Measurements from ENCODE around the gene MEIKIN.

MEIKIN gene

DNA sequence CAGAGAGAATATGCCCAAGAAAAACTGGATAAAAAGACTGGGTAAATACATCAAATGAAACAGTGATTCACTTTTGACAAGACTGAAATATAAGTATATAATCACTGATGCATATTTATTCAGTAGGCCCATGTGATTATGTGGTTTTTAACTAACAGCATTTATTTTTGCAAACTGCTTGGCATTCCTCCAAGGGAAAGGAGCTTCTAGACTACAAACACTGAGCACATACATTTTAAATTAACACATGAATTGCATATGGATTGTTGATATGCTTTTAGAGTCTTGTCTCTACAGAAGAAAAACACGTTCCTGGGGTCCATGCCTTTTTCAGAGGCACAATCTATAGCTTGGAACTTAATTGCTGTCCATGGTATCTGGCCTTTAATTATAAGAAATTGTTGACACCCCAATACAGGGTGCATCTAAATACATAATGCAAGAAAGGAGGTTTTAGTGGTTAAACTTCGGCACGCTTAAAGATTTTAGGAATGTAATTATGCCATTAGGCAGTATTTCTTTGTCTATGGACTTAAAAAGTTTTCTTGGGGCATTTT lies 6.9 kb upstream of the MEIKIN start:
- Histone ChIP-seq H3K79me2 (ENCODE audit: control insufficient read depth, low read length) (no peaks in the 10 kb centered on the region), H3K36me3 (ENCODE audit: control insufficient read depth, low read length) (no peaks in the 10 kb centered on the region), H3K4me2 (ENCODE audit: low read length) (no peak overlapping the region), H4K20me1 (ENCODE audit: control insufficient read depth, insufficient read depth, low read depth, low read length) (no peaks in the 10 kb centered on the region), H3K9me2 (replicated peaks; ENCODE audit: control insufficient read depth, low read length) (no peaks in the 10 kb centered on the region), H3K9me3 (ENCODE audit: control insufficient read depth, insufficient read depth, low read length) (no peaks in the 10 kb centered on the region), H3K4me3 (ENCODE audit: low read length) (no peak overlapping the region), H3K27ac (ENCODE audit: low read depth, low read length) (no peak overlapping the region), H3F3A (ENCODE audit: control insufficient read depth, insufficient read depth) (no peaks in the 10 kb centered on the region), H3K4me1 (ENCODE audit: control insufficient read depth, low read length) (no peaks in the 10 kb centered on the region), H3K27me3 (ENCODE audit: control insufficient read depth, low read length) (peaks cover 9% of the 10 kb centered on the region)
- no peak for TF ChIP-seq EZH2phosphoT487 (IDR thresholded peaks at IDR 0.05; ENCODE audit: borderline replicate concordance, low read length)
- TF ChIP-seq, protein P1, sequence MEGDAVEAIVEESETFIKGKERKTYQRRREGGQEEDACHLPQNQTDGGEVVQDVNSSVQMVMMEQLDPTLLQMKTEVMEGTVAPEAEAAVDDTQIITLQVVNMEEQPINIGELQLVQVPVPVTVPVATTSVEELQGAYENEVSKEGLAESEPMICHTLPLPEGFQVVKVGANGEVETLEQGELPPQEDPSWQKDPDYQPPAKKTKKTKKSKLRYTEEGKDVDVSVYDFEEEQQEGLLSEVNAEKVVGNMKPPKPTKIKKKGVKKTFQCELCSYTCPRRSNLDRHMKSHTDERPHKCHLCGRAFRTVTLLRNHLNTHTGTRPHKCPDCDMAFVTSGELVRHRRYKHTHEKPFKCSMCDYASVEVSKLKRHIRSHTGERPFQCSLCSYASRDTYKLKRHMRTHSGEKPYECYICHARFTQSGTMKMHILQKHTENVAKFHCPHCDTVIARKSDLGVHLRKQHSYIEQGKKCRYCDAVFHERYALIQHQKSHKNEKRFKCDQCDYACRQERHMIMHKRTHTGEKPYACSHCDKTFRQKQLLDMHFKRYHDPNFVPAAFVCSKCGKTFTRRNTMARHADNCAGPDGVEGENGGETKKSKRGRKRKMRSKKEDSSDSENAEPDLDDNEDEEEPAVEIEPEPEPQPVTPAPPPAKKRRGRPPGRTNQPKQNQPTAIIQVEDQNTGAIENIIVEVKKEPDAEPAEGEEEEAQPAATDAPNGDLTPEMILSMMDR (IDR thresholded peaks at IDR 0.05; ENCODE audit: low read depth, low read length, poor library complexity, severe bottlenecking), result no peak

DNA sequence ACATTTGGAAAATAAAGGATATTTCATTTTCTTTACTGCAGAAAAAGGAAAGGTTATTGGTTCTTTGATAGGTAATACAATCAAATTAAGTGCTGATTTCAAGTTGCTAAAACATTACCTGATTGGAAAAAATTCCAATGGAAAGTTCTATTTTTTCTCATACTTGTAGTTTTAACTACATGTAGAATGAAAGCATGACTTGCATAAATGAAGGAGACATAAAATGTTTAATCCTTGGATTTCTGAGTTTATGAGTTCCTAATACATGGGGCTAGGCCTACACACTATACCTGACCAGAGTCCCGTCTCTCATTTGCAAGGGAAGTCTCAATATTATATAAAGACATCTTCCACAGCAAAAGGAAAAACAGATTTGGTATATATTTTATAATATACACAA lies 5.2 kb upstream of the MEIKIN start:
- H3K4me2 ChIP-seq (ENCODE audit: low read length), result no peak overlapping the region
- no peak overlapping the region for H3K27ac ChIP-seq (ENCODE audit: low read depth, low read length)
- H3K36me3 ChIP-seq (ENCODE audit: control insufficient read depth, low read length), result no peaks in the 10 kb centered on the region
- no peaks in the 10 kb centered on the region for H3F3A ChIP-seq (ENCODE audit: control insufficient read depth, insufficient read depth)
- H3K27me3 ChIP-seq (ENCODE audit: control insufficient read depth, low read length), result peaks cover 9% of the 10 kb centered on the region
- H3K9me2 ChIP-seq (replicated peaks; ENCODE audit: control insufficient read depth, low read length), result no peaks in the 10 kb centered on the region
- no peaks in the 10 kb centered on the region for H3K9me3 ChIP-seq (ENCODE audit: control insufficient read depth, insufficient read depth, low read length)
- no peaks in the 10 kb centered on the region for H3K4me1 ChIP-seq (ENCODE audit: control insufficient read depth, low read length)
- no peak overlapping the region for H3K4me3 ChIP-seq (ENCODE audit: low read length)
- TF ChIP-seq, protein P1 (IDR thresholded peaks at IDR 0.05; ENCODE audit: low read depth, low read length, poor library complexity, severe bottlenecking), result no peak
- TF ChIP-seq EZH2phosphoT487 (IDR thresholded peaks at IDR 0.05; ENCODE audit: borderline replicate concordance, low read length), result no peak
- no peaks in the 10 kb centered on the region for H3K79me2 ChIP-seq (ENCODE audit: control insufficient read depth, low read length)
- H4K20me1 ChIP-seq (ENCODE audit: control insufficient read depth, insufficient read depth, low read depth, low read length), result no peaks in the 10 kb centered on the region

DNA sequence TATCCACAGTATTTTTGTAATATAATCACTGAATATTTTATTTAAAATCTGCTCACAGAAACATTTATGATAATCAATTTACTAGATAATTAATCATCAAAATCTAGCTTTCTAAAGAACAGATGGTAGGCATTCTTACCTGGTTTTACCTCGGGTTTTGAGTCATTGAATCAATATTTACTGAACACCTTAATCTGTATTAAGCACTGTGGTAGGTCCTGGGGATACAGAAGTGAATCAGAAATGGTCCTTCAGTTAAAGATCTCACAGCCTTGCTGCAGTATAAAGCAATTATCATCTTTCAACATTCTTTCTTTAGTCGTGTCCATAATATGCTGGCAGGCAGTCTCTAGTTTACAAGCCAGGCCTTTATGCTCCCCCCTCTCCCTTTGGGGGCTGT lies 2.0 kb upstream of the MEIKIN start:
- Histone ChIP-seq H3K36me3 (ENCODE audit: control insufficient read depth, low read length) (no peaks in the 10 kb centered on the region), H3K27ac (ENCODE audit: low read depth, low read length) (no peak overlapping the region), H4K20me1 (ENCODE audit: control insufficient read depth, insufficient read depth, low read depth, low read length) (no peaks in the 10 kb centered on the region), H3K9me3 (ENCODE audit: control insufficient read depth, insufficient read depth, low read length) (no peaks in the 10 kb centered on the region), H3K4me1 (ENCODE audit: control insufficient read depth, low read length) (no peaks in the 10 kb centered on the region), H3F3A (ENCODE audit: control insufficient read depth, insufficient read depth) (no peaks in the 10 kb centered on the region), H3K4me2 (ENCODE audit: low read length) (no peak overlapping the region), H3K4me3 (ENCODE audit: low read length) (no peak overlapping the region), H3K27me3 (ENCODE audit: control insufficient read depth, low read length) (peaks cover 4% of the 10 kb centered on the region; the same call in 1 of the 2 replicates), H3K9me2 (replicated peaks; ENCODE audit: control insufficient read depth, low read length) (no peaks in the 10 kb centered on the region), H3K79me2 (ENCODE audit: control insufficient read depth, low read length) (no peaks in the 10 kb centered on the region)
- TF ChIP-seq, protein P1 (IDR thresholded peaks at IDR 0.05; ENCODE audit: low read depth, low read length, poor library complexity, severe bottlenecking), result no peak
- no peak for TF ChIP-seq EZH2phosphoT487 (IDR thresholded peaks at IDR 0.05; ENCODE audit: borderline replicate concordance, low read length)
